ENCODE measurements around the gene AHSG.

GRCh38 chr3:186664119-186664495 is 51.2 kb downstream of the AHSG start:
- no peak for TF ChIP-seq POLR2AphosphoS5 (IDR thresholded peaks at IDR 0.05; ENCODE audit: low read depth, low read length)
- TF ChIP-seq POLR2A (IDR thresholded peaks at IDR 0.05; ENCODE audit: low read depth, low read length) = no peak
- TF ChIP-seq TAF1 (IDR thresholded peaks at IDR 0.05; ENCODE audit: borderline replicate concordance, low read depth, low read length) = no peak
